ENCODE measurements around the gene ACP3. TPM values are rescaled to one million over a fixed set of nuclear protein-coding genes. Genes with fewer than 3 reads are reported as not detected.
"Not testable (repeated sequence)": the region's sequence is repeated elsewhere in the genome, so short reads cannot be mapped to it uniquely, and the experiment has no call there.

ACP3 gene
- total RNA-seq, 2 donors from 2014 or later, result 0.79 to 2.5 TPM

DNA sequence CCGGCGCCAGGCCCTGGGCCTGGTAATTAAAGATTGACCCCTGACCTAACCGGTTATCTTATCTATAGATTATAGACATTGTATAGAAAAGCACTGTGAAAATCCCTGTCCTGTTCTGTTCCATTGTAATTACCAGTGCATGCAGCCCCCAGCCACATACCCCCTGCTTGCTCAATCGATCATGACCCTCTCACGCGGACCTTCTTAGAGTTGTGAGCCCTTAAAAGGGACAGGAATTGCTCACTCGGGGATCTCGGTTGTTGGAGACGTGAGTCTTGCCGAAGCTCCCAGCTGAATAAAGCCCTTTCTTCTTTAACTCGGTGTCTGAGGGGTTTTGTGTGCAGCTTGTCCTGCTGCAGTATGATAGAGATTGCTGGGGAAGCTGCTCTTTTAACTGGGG is 7.2 kb upstream of the ACP3 start:
- not testable (repeated sequence) for H3K9me3 ChIP-seq; DNase-seq (ENCODE audit: low spot score); H3K27ac ChIP-seq; H3K36me3 ChIP-seq; H3K4me3 ChIP-seq; H3K4me1 ChIP-seq; H3K27me3 ChIP-seq

- DNase-seq (ENCODE audit: low spot score), result no peak
- H3K27ac ChIP-seq, result no peak overlapping the region
- no peaks in the 10 kb centered on the region for H3K4me1 ChIP-seq
- no peaks in the 10 kb centered on the region for H3K36me3 ChIP-seq
- no peaks in the 10 kb centered on the region for H3K9me3 ChIP-seq
- no peak overlapping the region for H3K4me3 ChIP-seq
- H3K27me3 ChIP-seq, result no peaks in the 10 kb centered on the region
- TF ChIP-seq, protein P1, sequence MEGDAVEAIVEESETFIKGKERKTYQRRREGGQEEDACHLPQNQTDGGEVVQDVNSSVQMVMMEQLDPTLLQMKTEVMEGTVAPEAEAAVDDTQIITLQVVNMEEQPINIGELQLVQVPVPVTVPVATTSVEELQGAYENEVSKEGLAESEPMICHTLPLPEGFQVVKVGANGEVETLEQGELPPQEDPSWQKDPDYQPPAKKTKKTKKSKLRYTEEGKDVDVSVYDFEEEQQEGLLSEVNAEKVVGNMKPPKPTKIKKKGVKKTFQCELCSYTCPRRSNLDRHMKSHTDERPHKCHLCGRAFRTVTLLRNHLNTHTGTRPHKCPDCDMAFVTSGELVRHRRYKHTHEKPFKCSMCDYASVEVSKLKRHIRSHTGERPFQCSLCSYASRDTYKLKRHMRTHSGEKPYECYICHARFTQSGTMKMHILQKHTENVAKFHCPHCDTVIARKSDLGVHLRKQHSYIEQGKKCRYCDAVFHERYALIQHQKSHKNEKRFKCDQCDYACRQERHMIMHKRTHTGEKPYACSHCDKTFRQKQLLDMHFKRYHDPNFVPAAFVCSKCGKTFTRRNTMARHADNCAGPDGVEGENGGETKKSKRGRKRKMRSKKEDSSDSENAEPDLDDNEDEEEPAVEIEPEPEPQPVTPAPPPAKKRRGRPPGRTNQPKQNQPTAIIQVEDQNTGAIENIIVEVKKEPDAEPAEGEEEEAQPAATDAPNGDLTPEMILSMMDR (IDR thresholded peaks at IDR 0.05), result no peak
Measured at GRCh38 chr3:132311316-132311715, 5.9 kb upstream of the ACP3 start.

GRCh38 chr3:132311841-132312240 is 5.4 kb upstream of the ACP3 start:
- no peaks in the 10 kb centered on the region for H3K36me3 ChIP-seq
- H3K4me1 ChIP-seq, result peaks cover 0 to 2% of the 10 kb centered on the region in 2 donors
- TF ChIP-seq, protein P1 (IDR thresholded peaks at IDR 0.05), result no peak
- no peaks in the 10 kb centered on the region for H3K9me3 ChIP-seq
- H3K27ac ChIP-seq, result no peak overlapping the region
- H3K4me3 ChIP-seq, result no peak overlapping the region
- H3K27me3 ChIP-seq, result no peaks in the 10 kb centered on the region
- DNase-seq (ENCODE audit: low spot score), result no peak

DNA sequence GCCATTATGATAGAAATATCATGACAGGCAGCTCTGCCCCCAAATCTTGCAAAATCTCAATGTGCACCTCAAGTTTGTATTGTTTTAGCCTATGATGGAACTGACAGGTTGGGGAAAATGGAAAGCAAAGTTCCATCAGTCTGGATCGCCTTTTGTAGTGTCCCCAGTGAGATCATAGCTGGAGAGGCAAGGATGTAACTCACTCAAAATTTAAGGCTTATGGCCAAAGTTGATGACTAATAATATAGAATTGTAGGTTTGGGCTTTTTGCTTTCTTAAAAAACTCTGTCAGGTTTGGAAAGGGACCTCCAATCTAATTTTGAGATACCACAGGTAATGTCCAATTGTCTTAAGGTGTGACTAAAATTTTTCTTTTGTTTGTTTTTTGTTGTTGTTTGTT is 1.4 kb upstream of the ACP3 start:
- Histone ChIP-seq H3K4me1 (peaks cover 0 to 22% of the 10 kb centered on the region in 2 donors), H3K4me3 (no peak overlapping the region), H3K36me3 (no peaks in the 10 kb centered on the region), H3K27me3 (no peaks in the 10 kb centered on the region), H3K9me3 (no peaks in the 10 kb centered on the region), H3K27ac (no peak overlapping the region)
- TF ChIP-seq, protein P1 (IDR thresholded peaks at IDR 0.05), result no peak
- DNase-seq (ENCODE audit: low spot score), result no peak

- TF ChIP-seq, protein P1 (IDR thresholded peaks at IDR 0.05), result no peak
- peak overlapping the region in 1 of 2 donors; percentile 5 for H3K4me3 ChIP-seq
- no peaks in the 10 kb centered on the region for H3K27me3 ChIP-seq
- DNase-seq (ENCODE audit: low spot score), result no peak
- no peak overlapping the region for H3K27ac ChIP-seq
- H3K4me1 ChIP-seq, result peaks cover 0 to 22% of the 10 kb centered on the region in 2 donors
- no peaks in the 10 kb centered on the region for H3K36me3 ChIP-seq
- H3K9me3 ChIP-seq, result no peaks in the 10 kb centered on the region
Measured at GRCh38 chr3:132318451-132318850, 1.2 kb downstream of the ACP3 start.

GRCh38 chr3:132321304-132321703 is 4.1 kb downstream of the ACP3 start:
- TF ChIP-seq, protein P1 (IDR thresholded peaks at IDR 0.05), result no peak
- Histone ChIP-seq H3K4me1 (peaks cover 0 to 22% of the 10 kb centered on the region in 2 donors), H3K36me3 (no peaks in the 10 kb centered on the region), H3K27ac (no peak overlapping the region), H3K4me3 (no peak overlapping the region), H3K9me3 (no peaks in the 10 kb centered on the region), H3K27me3 (no peaks in the 10 kb centered on the region)
- DNase-seq (ENCODE audit: low spot score), result no peak
